RKO (cell line): ENCODE results near the gene FRMPD4.
A peak's percentile ranks its signal among the peaks of the same experiment; 100 is the strongest.

Source experiments
- DNase-seq: peaks from one replicate; pipeline ENCODE4 v3.0.0-alpha.2; 2016; ENCODE audit warnings: low spot score

FRMPD4 gene

GRCh38 chrX:12768491-12768890 is 630.2 kb downstream of the FRMPD4 start:
- no peak for DNase-seq

- DNase-seq, result peak; percentile 37
These were observed 632.2 kb downstream of the FRMPD4 start for GRCh38 chrX:12770440-12770839.

GRCh38 chrX:12771445-12772069 is 633.3 kb downstream of the FRMPD4 start:
- DNase-seq, result no peak
